Measurements from ENCODE around the gene LACC1.

The LACC1 gene

GRCh38 chr13:43879755-43880181, at the start of gene LACC1:
Gene LACC1, plus strand, starts transcription at chr13:43879904. Its CDS starts 1,082 bp downstream, at chr13:43880986.
- DNase-seq (ENCODE audit: low spot score), result no peak

- no peak for DNase-seq (ENCODE audit: low spot score)
Measured at GRCh38 chr13:43830497-43830881, 49.2 kb upstream of the LACC1 start.

- no peak for DNase-seq (ENCODE audit: low spot score)
Measured at GRCh38 chr13:43831088-43831487, 48.6 kb upstream of the LACC1 start.

- DNase-seq (ENCODE audit: low spot score), result no peak
Measured at GRCh38 chr13:43835701-43836100, 44.0 kb upstream of the LACC1 start.

- no peak for DNase-seq (ENCODE audit: low spot score)
Measured at GRCh38 chr13:43838909-43839308, 40.8 kb upstream of the LACC1 start.

- DNase-seq (ENCODE audit: low spot score), result no peak
Measured at GRCh38 chr13:43846496-43847158, 33.1 kb upstream of the LACC1 start.

- no peak for DNase-seq (ENCODE audit: low spot score)
Measured at GRCh38 chr13:43848001-43848649, 31.6 kb upstream of the LACC1 start.

- no peak for DNase-seq (ENCODE audit: low spot score)
Measured at GRCh38 chr13:43850873-43851272, 28.8 kb upstream of the LACC1 start.

- no peak for DNase-seq (ENCODE audit: low spot score)
Measured at GRCh38 chr13:43852923-43853404, 26.7 kb upstream of the LACC1 start.

- no peak for DNase-seq (ENCODE audit: low spot score)
Measured at GRCh38 chr13:43861863-43862262, 17.8 kb upstream of the LACC1 start.

GRCh38 chr13:43864921-43865320, 14.8 kb upstream of the LACC1 start:
- no peak for DNase-seq (ENCODE audit: low spot score)

- no peak for DNase-seq (ENCODE audit: low spot score)
Measured at GRCh38 chr13:43865892-43866291, 13.8 kb upstream of the LACC1 start.

- DNase-seq (ENCODE audit: low spot score), result no peak
Measured at GRCh38 chr13:43872181-43872580, 7.5 kb upstream of the LACC1 start.

- DNase-seq (ENCODE audit: low spot score), result peak; percentile 15
Measured at GRCh38 chr13:43874504-43875092, 5.1 kb upstream of the LACC1 start.

- DNase-seq (ENCODE audit: low spot score), result no peak
Measured at GRCh38 chr13:43876366-43876765, 3.3 kb upstream of the LACC1 start.

- DNase-seq (ENCODE audit: low spot score), result no peak
Measured at GRCh38 chr13:43877326-43877725, 2.4 kb upstream of the LACC1 start.

- DNase-seq (ENCODE audit: low spot score), result no peak
Measured at GRCh38 chr13:43877766-43878165, 1.9 kb upstream of the LACC1 start.

GRCh38 chr13:43878892-43879754, 581 bp upstream of the LACC1 start, which contains the start of gene CCDC122:
Gene CCDC122, minus strand, starts transcription at chr13:43879740. Its CDS starts 10,364 bp downstream, at chr13:43869376.
- peak; percentile 18 for DNase-seq (ENCODE audit: low spot score)

- no peak for DNase-seq (ENCODE audit: low spot score)
Measured at GRCh38 chr13:43880214-43880855, 631 bp downstream of the LACC1 start.

GRCh38 chr13:43880926-43881325, 1.2 kb downstream of the LACC1 start:
- no peak for DNase-seq (ENCODE audit: low spot score)

GRCh38 chr13:43881580-43881979, 1.9 kb downstream of the LACC1 start:
- no peak for DNase-seq (ENCODE audit: low spot score)

GRCh38 chr13:43883631-43884030, 3.9 kb downstream of the LACC1 start:
- DNase-seq (ENCODE audit: low spot score), result no peak
